ENCODE data around the gene SUCNR1. TPM values are rescaled to one million over a fixed set of nuclear protein-coding genes. Genes with fewer than 3 reads are reported as not detected.
A peak's percentile ranks its signal among the peaks of the same experiment; 100 is the strongest.
"Not testable (repeated sequence)": the region's sequence is repeated elsewhere in the genome, so short reads cannot be mapped to it uniquely, and the experiment has no call there.

Gene SUCNR1
- total and polyA plus RNA-seq, 3 experiments from 2014 or later, result not detected

DNA sequence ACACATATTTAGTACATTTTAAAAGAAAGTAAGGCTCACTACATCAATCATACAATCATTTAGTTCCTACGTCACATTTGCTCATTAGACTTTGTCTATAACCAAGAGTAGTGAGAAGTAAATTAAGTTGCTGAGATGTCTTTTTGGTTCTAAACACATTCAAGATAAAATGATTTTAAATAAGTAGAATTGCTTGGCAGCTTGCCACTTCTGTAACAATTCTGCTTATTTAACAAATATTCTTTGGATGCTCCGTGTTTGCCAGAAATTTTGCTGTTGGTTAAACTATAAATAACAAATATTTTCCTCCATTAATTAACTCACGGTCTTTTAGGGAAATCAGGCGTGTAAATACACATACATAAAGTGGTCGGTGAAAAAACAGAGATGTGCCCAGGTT is 18.3 kb downstream of the SUCNR1 start:
- no peak for DNase-seq
- H3K27ac ChIP-seq (ENCODE audit: low read depth, low read length), result no peak overlapping the region
- Mint-ChIP-seq H3K4me1 (peaks cover 36 to 39% (median 37%) of the 10 kb centered on the region in 3 donors), H3K9me3 (no peaks in the 10 kb centered on the region), H3K27me3 (peaks cover 0 to 3% of the 10 kb centered on the region in 2 donors), H3K4me3 (no peak overlapping the region), H3K27ac (peak overlapping the region in 1 of 8 donors; percentile 14), H3K36me3 (no peaks in the 10 kb centered on the region)
- H3K27me3 ChIP-seq (ENCODE audit: insufficient read depth, low read length, poor library complexity, severe bottlenecking), result no peaks in the 10 kb centered on the region
- peaks cover 12% of the 10 kb centered on the region for H3K4me1 ChIP-seq (ENCODE audit: insufficient read depth, low read length)
- CTCF ChIA-PET, result no interaction called here
- H3K36me3 ChIP-seq (ENCODE audit: insufficient read depth, low read length), result no peaks in the 10 kb centered on the region
- POLR2A ChIA-PET, result no interaction called here
- H3K4me3 ChIP-seq (ENCODE audit: low read length), result no peak overlapping the region
- no peaks in the 10 kb centered on the region for H3K9me3 ChIP-seq (ENCODE audit: low read length)

DNA sequence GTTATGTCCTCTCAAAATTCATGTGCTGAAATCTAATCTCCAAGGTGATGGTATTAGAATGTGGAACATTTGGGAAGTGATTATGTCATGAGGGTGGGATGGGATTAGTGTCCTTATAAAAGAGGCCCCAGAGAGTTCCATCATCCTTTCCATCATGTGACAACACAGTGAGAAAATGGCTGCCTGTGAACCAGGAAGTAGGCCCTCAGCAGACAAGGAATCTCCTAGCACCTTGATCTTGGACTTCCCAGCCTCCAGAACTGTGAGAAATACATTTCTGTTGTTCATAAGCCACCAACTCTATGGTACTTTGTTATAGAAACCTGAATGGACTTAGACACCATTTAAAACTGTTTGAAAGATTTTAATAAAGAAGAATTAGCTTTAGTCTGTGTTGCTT is 20.8 kb downstream of the SUCNR1 start:
- Histone ChIP-seq H3K4me1 (ENCODE audit: insufficient read depth, low read length) (peaks cover 12% of the 10 kb centered on the region), H3K27me3 (ENCODE audit: insufficient read depth, low read length, poor library complexity, severe bottlenecking) (no peaks in the 10 kb centered on the region), H3K36me3 (ENCODE audit: insufficient read depth, low read length) (no peaks in the 10 kb centered on the region), H3K27ac (ENCODE audit: low read depth, low read length) (no peak overlapping the region), H3K4me3 (ENCODE audit: low read length) (no peak overlapping the region), H3K9me3 (ENCODE audit: low read length) (no peaks in the 10 kb centered on the region)
- Mint-ChIP-seq H3K27ac (peak overlapping the region in 1 of 8 donors; percentile 21), H3K27me3 (peaks cover 0 to 3% of the 10 kb centered on the region in 2 donors), H3K36me3 (no peaks in the 10 kb centered on the region), H3K4me3 (no peak overlapping the region), H3K9me3 (no peaks in the 10 kb centered on the region), H3K4me1 (peaks cover 36 to 43% (median 37%) of the 10 kb centered on the region in 3 donors)
- CTCF ChIA-PET, result interaction anchor here (1.3 kb wide), 1 partner anchor 9 kb away, joined by 3 read pairs; no protein-coding TSS in a partner anchor
- DNase-seq, result no peak
- POLR2A ChIA-PET, result no interaction called here

DNA sequence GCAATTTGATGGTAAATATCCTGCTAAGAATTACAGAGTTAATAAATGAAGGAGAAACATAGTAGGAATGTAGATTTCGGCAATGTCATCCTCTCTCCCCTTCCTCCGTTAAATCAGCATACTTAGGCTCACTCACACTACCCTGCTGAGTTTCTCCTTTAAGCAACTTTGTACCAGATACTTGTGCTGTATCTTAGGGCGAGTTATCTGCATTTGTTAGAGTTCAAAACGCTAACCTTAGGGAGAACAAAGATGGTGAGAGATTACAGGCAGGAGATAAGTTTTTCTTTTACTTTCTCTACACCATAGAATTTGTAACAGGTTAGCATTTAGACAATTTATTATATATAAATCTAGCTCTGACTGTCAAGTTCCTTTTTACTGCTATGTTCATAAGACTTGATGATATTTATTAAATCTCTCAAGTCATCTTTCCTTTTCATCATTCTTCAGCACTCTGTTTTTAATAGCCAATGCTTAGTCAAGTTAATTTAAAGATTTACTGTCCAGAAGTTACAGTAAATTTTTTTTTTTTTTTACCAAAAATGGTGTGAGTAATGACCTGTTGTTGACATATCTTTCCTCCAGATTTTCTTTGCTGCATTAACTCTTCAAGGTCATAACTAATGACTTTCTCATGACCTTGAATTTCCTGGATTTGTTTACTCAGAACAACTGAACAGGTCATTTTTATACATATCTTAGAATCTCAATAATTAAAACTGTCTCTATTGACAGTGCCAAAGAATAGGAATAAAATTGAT is 22.2 kb downstream of the SUCNR1 start:
- Mint-ChIP-seq H3K4me3 (peak overlapping the region in 5 of 7 donors; percentile 2 to 56 (median 33)), H3K4me1 (peaks cover 36 to 44% (median 39%) of the 10 kb centered on the region in 3 donors), H3K9me3 (no peaks in the 10 kb centered on the region), H3K27ac (peak overlapping the region in 6 of 8 donors; percentile 14 to 61 (median 43)), H3K36me3 (no peaks in the 10 kb centered on the region), H3K27me3 (peaks cover 0 to 3% of the 10 kb centered on the region in 2 donors)
- H3K9me3 ChIP-seq (ENCODE audit: low read length), result no peaks in the 10 kb centered on the region
- H3K4me3 ChIP-seq (ENCODE audit: low read length), result no peak overlapping the region
- peak in 1 of 5 donors; percentile 10 for DNase-seq
- ChIA-PET CTCF (interaction anchor here (1.0 to 1.3 kb wide), 2 partner anchors 10 to 23 kb away, joined by 3 read pairs; no protein-coding TSS in a partner anchor), POLR2A (interaction anchor here (0.7 kb wide), 1 partner anchor 187 kb away, joined by 3 read pairs; no protein-coding TSS in a partner anchor)
- peaks cover 14% of the 10 kb centered on the region for H3K4me1 ChIP-seq (ENCODE audit: insufficient read depth, low read length)
- no peaks in the 10 kb centered on the region for H3K27me3 ChIP-seq (ENCODE audit: insufficient read depth, low read length, poor library complexity, severe bottlenecking)
- no peak overlapping the region for H3K27ac ChIP-seq (ENCODE audit: low read depth, low read length)
- H3K36me3 ChIP-seq (ENCODE audit: insufficient read depth, low read length), result no peaks in the 10 kb centered on the region

DNA sequence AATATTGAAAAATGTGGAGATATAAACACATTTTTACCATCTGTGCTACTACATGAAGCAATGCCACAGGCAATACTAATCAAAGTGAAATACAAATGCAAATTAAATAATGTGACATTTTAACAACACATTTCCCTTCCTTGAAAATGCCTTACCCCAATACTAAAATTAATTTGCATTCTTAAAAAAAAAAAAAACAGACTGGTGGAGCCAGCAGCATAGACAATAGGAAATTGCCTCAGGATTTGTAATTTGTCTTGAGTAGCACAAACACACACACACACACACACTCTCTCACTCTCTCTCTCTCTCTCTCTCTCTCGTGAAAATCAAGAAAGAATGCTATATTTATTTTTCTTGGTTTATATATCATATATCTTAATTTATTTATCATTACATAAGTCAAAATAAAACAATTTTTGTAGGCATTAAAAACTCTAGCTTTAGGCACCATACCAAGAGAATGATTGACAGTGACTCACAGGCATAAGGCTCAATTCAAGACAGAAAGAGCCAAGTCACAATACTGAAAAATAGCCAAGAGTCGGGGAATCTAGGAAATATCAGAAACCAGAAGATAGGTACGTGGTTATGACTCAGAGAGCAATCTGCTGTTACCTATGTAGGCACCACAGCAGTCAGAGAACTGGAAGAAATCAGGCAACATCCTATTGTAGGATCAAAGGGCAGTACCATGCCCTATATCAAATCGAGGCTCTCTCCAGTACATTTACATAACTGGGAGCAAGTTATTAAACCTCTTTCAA is 23.0 kb downstream of the SUCNR1 start:
- POLR2A ChIA-PET, result no interaction called here
- no peak overlapping the region for H3K27ac ChIP-seq (ENCODE audit: low read depth, low read length)
- H3K27ac Mint-ChIP-seq, result peak overlapping the region in 1 of 8 donors; percentile 12

DNA sequence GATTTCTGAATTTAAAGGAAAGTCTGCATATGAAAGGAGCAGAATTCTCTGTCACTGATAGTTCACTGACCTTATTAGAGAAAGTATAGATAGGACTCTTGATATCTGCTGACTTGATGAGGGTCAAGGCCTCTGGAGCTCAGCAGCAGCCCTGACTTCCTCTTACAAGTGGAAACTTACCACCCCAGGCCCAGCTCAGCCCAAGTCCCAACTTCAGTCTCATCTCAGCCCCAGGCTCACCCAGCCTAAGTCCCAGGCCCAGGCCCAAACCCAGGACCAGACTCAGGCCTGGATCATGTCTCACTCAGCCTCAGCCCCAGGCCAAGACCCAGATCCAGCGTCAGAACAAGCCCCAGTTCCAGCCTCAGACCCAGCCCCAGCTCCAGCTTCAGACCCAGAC is 24.7 kb downstream of the SUCNR1 start:
- H3K27me3 ChIP-seq (ENCODE audit: insufficient read depth, low read length, poor library complexity, severe bottlenecking); H3K9me3 ChIP-seq (ENCODE audit: low read length); DNase-seq; H3K36me3 Mint-ChIP-seq; H3K9me3 Mint-ChIP-seq; H3K27ac Mint-ChIP-seq; H3K4me3 Mint-ChIP-seq; POLR2A ChIA-PET; H3K27ac ChIP-seq (ENCODE audit: low read depth, low read length); H3K36me3 ChIP-seq (ENCODE audit: insufficient read depth, low read length); H3K27me3 Mint-ChIP-seq; CTCF ChIA-PET; H3K4me3 ChIP-seq (ENCODE audit: low read length): not testable (repeated sequence)
- peaks cover 42 to 50% (median 42%) of the 10 kb centered on the region in 3 donors for H3K4me1 Mint-ChIP-seq
- H3K4me1 ChIP-seq (ENCODE audit: insufficient read depth, low read length), result peaks cover 12% of the 10 kb centered on the region

More for the DNA sequence above, 23.0 kb downstream of the SUCNR1 start:
- Mint-ChIP-seq H3K4me1 (peaks cover 37 to 44% (median 41%) of the 10 kb centered on the region in 3 donors), H3K27me3 (peaks cover 0 to 3% of the 10 kb centered on the region in 2 donors), H3K9me3 (no peaks in the 10 kb centered on the region), H3K4me3 (no peak overlapping the region), H3K36me3 (no peaks in the 10 kb centered on the region)
- H3K4me1 ChIP-seq (ENCODE audit: insufficient read depth, low read length), result peaks cover 12% of the 10 kb centered on the region
- CTCF ChIA-PET, result no interaction called here
- H3K9me3 ChIP-seq (ENCODE audit: low read length), result no peaks in the 10 kb centered on the region
- H3K36me3 ChIP-seq (ENCODE audit: insufficient read depth, low read length), result no peaks in the 10 kb centered on the region
- no peak for DNase-seq
- H3K4me3 ChIP-seq (ENCODE audit: low read length), result no peak overlapping the region
- H3K27me3 ChIP-seq (ENCODE audit: insufficient read depth, low read length, poor library complexity, severe bottlenecking), result no peaks in the 10 kb centered on the region

DNA sequence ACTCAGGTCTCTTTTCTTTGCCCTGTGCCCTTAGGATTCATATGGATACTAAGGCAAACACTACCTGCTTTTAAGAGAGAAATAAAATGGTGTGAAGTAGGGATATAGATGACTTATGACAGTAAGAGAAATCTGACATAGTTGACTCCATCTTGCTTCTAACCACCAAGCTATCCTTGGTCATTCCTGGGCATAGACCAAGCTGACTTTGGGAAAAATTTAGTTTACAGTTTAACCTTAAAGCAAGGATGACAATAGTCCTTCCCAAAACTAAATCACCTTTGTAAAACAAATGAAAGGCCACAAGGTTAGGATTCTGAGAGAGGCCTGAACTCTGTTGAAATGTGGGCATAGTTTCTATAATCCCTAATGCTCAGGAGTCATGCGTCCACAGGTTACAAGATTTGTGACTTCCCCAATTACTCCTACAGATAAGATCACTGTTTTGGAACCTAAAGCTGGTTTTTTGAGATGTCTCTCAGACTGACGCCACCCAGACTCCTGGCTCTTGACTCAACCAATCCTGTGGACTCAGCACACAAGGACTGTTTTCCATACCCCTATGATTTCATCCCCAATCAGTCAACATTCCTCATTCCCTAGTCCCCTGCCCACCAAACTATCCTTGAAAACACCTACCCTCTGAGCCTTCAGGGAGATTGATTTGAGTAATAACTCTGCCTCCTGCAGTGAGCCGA is 25.3 kb downstream of the SUCNR1 start:
- POLR2A ChIA-PET; H3K36me3 Mint-ChIP-seq; CTCF ChIA-PET; H3K36me3 ChIP-seq (ENCODE audit: insufficient read depth, low read length); H3K4me3 ChIP-seq (ENCODE audit: low read length); H3K27ac ChIP-seq (ENCODE audit: low read depth, low read length); H3K27me3 ChIP-seq (ENCODE audit: insufficient read depth, low read length, poor library complexity, severe bottlenecking); H3K9me3 ChIP-seq (ENCODE audit: low read length); DNase-seq; H3K9me3 Mint-ChIP-seq; H3K27me3 Mint-ChIP-seq; H3K4me3 Mint-ChIP-seq: not testable (repeated sequence)
- H3K4me1 ChIP-seq (ENCODE audit: insufficient read depth, low read length), result peaks cover 12% of the 10 kb centered on the region
- peak overlapping the region in 1 of 8 donors; percentile 20 for H3K27ac Mint-ChIP-seq
- peaks cover 42 to 52% (median 45%) of the 10 kb centered on the region in 3 donors for H3K4me1 Mint-ChIP-seq

DNA sequence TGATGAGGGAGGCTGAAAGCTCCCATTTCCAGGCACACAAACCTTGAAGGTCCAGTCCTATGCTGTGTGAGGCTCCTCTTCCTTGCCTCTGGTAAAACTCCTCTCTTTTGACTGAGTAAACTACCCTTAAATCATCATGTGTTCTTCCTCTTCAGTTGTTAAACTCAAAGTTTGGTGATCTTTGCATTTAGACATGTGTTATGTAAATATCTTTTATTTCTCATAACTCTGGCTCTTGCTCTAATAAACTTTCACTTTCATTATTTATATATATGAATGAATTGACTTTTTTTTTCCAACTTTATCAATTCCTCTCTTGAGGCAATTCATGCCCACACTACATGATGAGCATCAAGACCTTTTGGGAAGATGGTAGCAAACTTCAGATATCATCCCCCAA is 26.6 kb downstream of the SUCNR1 start:
- no peaks in the 10 kb centered on the region for H3K27me3 ChIP-seq (ENCODE audit: insufficient read depth, low read length, poor library complexity, severe bottlenecking)
- no peak overlapping the region for H3K27ac ChIP-seq (ENCODE audit: low read depth, low read length)
- no peaks in the 10 kb centered on the region for H3K36me3 ChIP-seq (ENCODE audit: insufficient read depth, low read length)
- no peaks in the 10 kb centered on the region for H3K36me3 Mint-ChIP-seq
- H3K9me3 ChIP-seq (ENCODE audit: low read length), result no peaks in the 10 kb centered on the region
- no peaks in the 10 kb centered on the region for H3K9me3 Mint-ChIP-seq
- ChIA-PET POLR2A (interaction anchor here (0.6 kb wide), 1 partner anchor 88 kb away, joined by 4 read pairs; no protein-coding TSS in a partner anchor), CTCF (no interaction called here)
- no peak overlapping the region for H3K27ac Mint-ChIP-seq
- H3K4me1 Mint-ChIP-seq, result peaks cover 41 to 47% (median 43%) of the 10 kb centered on the region in 3 donors
- H3K4me1 ChIP-seq (ENCODE audit: insufficient read depth, low read length), result peaks cover 12% of the 10 kb centered on the region
- peak overlapping the region in 2 of 7 donors; percentile 2 to 30 for H3K4me3 Mint-ChIP-seq
- H3K27me3 Mint-ChIP-seq, result no peaks in the 10 kb centered on the region
- no peak for DNase-seq
- H3K4me3 ChIP-seq (ENCODE audit: low read length), result no peak overlapping the region
